CD4-positive, alpha-beta T cell treated with Interleukin-15 for 4 hours (primary cell): Measurements from ENCODE around the gene GYS1.

ENCODE experiments used
- DNase-seq: peaks from one replicate; pipeline ENCODE4 v3.0.0-alpha.2; 2020; ENCODE audit warnings: low spot score

The GYS1 gene

DNA sequence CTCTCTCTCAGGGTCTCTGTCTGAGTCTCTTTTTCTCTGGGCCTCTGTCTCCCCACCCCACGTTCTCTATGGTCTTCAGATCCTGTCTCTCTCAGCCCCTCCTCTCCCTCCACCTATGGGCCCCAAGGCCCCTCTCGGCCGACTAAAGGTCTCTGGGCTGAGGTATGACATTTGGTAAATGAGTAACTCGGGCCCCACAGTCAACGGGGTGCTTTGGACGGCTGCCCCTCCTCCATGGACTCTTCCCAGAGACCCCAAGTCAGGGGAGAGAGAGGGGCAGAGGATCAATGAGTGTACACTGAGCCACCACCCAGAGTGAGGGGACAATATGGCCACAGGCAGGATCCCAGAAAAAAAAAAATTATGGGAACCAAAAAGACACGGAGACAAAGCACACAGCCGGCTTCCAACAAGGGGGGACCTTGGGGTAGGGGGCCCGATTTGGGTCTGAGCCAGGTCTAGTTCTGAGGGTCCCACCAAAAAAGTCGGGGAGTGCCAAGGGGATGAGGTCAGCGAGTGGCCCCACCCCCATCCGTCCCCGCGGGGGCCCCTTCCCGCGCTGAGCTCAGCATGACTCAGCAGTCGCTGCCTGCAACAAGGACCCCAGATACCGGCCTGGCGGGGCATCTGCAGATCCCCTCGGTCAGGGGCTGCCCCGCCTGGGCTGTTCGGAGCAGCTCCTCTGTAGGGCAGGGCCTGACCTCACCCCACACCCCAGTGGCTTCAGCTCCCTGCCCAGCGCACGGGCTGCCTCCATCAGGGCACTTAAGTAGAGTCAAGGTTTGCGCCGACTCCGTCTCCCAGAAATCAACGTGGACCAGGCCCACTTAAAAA is 29.5 kb downstream of the GYS1 start:
- peak; percentile 51 for DNase-seq

DNA sequence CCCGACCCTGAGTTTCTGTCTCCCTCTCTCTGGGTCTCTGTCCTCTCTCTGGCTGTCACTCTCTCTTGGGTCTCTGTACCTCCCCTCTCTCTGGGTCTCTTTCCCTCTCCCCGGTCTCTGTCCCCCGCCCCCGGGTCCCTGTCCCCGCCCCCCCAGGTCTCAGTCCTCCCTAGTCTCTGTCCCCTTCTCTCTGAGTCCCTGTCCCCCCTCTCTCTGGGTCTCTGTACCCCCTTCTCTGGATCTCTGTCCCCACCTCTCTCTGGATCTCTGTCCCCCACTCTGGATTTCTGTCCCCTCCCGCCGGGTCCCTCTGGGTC is 30.3 kb downstream of the GYS1 start:
- no peak for DNase-seq

DNA sequence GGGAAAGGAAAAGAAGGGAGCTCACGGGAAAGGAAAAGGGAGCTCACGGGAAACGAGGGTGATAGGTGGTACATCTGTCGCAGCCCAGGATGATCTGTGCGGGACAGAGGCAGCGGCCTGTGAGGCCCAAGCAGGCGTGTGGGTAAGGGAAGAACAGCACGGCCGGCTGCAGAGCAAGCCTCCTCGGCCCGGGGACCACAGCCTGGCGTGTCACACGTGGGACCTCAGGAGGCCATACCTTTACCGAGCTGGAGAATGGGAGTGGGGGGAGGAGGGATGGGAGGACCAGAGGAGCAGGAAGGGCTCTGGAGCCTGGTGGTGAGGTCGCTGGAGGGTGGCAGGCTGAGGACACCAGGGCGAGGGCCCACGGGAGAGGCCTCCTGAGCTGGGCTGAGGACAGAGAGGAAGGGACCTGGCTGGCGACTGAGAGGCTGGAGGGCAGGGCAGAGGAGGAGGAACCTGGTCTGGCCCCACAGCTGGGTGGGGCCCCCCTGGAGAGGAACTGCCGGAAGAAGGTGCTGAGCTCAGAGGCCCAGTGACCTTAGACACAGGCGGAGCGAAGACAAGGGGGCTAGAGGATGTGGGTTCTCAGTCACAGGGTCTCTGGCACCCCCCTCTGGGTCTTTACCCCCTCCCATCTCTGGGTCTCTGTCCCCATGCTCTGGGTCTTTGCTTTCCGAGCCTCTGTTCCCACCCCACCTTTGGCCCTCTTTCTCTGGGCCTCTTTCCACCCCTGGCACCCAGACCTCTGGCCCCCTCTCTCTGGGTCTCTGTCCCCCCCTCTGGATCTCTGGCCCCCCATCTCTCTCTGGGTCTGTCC is 30.9 kb downstream of the GYS1 start:
- DNase-seq: peak; percentile 36

DNA sequence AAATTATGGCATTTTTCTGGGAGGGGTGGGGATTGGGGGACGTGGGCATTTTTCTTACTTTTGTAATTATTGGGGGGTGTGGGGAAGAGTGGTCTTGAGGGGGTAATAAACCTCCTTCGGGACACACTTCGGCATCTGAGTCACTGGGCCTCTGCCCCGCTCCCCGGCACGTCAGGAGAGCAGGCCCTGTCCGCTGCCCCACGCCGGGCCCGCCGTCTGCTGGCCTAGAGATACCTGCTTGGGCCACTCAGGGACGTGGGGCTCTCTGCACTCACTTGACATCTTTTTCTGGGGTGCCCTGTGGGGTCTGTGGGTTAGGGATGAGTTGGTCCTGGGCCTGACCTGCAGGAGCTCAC is 31.5 kb downstream of the GYS1 start:
- no peak for DNase-seq

- no peak for DNase-seq
Measured at GRCh38 chr19:48961051-48961649, 32.0 kb downstream of the GYS1 start.

- no peak for DNase-seq
Measured at GRCh38 chr19:48959341-48960239, 33.5 kb downstream of the GYS1 start.

GRCh38 chr19:48958006-48958405 is 35.1 kb downstream of the GYS1 start:
- no peak for DNase-seq

DNA sequence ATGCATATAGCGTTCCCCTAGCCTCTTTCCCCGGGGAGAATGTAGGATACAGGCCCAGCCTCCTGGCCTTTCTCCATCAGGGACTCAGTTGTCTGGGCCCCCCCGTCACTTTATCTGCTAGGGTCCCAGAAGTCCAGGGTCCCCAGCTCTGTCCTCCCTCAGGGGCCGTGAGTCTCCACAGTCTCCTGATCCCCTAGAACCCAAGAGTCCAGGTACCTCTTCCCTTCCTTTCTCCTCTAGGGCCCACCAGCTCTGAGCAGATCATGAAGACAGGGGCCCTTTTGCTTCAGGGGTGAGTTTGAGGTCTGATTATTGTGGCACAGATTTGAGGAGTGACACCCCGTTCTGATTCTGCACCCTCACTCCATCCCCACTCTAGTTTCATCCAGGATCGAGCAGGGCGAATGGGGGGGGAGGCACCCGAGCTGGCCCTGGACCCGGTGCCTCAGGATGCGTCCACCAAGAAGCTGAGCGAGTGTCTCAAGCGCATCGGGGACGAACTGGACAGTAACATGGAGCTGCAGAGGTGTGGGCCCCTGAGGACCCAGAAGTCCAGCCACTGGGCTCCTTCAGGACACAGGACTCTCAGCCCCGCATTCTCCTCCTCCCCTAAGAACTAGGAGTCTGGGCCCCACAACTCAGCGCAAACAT is 37.7 kb downstream of the GYS1 start:
- no peak for DNase-seq

- peak; percentile 87 for DNase-seq
Measured at GRCh38 chr19:48954595-48955307, 38.4 kb downstream of the GYS1 start, which contains the start of gene BAX. Gene BAX (plus strand): TSS chr19:48954875. CDS start chr19:48954929, 54 bp downstream.

- DNase-seq: no peak
Measured at GRCh38 chr19:48953990-48954594, 39.0 kb downstream of the GYS1 start.

DNA sequence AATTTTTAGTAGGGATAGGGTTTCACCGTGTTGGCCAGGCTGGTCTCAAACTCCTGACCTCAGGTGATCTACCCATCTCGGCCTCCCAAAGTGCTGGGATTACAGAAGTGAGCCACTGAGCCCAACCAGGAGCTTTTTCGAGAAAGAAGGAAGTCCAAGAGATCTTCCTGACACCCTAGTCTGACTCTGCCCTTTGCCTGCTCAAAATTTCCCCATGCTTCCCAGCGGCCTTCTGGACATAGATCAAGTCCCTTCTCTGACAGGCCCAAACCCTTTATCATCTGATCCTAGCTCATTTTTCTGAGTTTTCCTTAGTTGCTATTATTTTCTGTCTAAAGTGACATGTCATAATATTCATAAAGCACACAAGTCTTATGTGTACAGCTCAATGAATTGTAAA is 40.0 kb downstream of the GYS1 start:
- no peak for DNase-seq

GRCh38 chr19:48950830-48951519 is 42.1 kb downstream of the GYS1 start:
- DNase-seq: no peak

DNA sequence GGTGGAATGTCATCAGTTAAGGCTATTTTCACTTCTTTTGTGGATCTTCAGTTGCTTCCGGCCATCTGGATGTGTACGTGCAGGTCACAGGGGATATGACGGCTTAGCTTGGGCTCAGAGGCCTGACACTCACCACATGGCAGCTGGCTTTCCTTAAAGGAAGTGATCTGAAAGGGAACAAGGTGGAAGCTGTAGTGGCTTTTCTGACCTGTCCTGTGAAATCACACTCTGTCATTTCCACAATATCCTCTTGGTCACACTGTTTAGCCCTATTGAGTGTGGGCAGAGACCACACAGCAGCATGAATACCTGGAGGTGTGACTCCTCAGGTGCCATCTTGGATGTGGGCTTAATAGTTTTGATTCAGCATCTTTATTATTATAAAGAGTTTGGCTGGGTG is 43.0 kb downstream of the GYS1 start:
- DNase-seq: no peak

GRCh38 chr19:48947258-48947542 is 45.9 kb downstream of the GYS1 start:
- DNase-seq: no peak

GRCh38 chr19:48946463-48947257 is 46.4 kb downstream of the GYS1 start:
- no peak for DNase-seq

GRCh38 chr19:48945817-48946216 is 47.3 kb downstream of the GYS1 start:
- no peak for DNase-seq

GRCh38 chr19:48945415-48945814 is 47.7 kb downstream of the GYS1 start:
- DNase-seq: no peak

DNA sequence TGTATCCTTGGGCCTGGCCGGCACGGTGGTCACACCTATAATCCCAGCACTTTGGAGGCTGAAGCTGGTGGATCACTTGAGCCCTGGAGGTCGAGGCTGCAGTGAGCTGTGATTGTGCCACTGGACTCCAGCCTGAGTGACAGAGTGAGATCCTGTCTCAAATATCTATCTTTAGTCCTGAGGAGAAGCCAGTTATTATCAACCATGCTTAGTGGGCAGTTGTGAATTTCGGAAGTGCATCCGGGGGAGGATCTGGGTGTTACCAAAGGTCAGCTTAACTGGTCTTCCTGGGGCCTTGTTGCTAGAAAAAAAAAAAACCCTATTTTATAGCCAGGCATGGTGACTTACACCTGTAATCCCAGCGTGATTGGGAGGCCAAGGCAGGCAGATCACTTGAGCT is 50.0 kb downstream of the GYS1 start:
- no peak for DNase-seq

DNA sequence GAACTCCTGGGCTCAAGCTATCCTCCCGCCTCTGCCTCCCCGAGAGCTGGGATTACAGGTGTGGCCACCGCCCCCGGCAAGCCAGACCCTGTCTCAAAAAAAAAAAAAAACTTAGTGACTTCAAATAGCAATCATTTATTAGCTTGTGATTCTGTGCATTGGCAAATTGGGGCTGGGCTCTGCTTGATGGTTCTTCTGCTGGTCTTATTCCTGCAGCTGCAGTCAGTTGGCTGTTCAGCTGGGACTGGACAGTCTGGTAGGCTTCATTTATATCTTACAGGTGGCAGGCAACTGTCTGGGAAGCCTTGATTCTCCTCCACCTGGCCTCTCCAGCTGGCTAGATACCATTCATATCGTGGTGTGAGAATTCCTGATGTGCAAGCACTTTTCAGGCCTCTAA is 52.2 kb downstream of the GYS1 start:
- DNase-seq: no peak
